Endothelial cell of umbilical vein (primary cell): Measurements from ENCODE around the gene RBMS3. TPM values are rescaled to one million over a fixed set of nuclear protein-coding genes. Genes with fewer than 3 reads are reported as not detected.

Source experiments
- BruUV-seq: library from RNA; stranded (reverse); fragments of 400-500 nt; replicated peaks from 2 replicates; lab custom pipeline; 2021; lab: Mats Ljungman, UMichigan
- CTCF ChIA-PET: fragments of 300-600, 350-600 bp; sonication (Branson Sonifier 250); formaldehyde crosslinking; loops from one replicate; lab custom pipeline; 2021; ENCODE audit warnings: antibody characterized with exemption, inconsistent platforms; lab: Charles Lee
- POLR2A ChIA-PET: fragments of 300-600, 350-600 bp; sonication (Branson Sonifier 250); formaldehyde crosslinking; loops from one replicate; lab custom pipeline; 2021; ENCODE audit warnings: antibody characterized with exemption, inconsistent platforms; lab: Charles Lee
- DNase-seq: peaks from one replicate; pipeline ENCODE4 v3.0.0-alpha.2; 2011; ENCODE audit warnings: low read depth, low spot score
- FAIRE-seq: peaks from 2 replicates; lab custom pipeline; 2011; peaks lifted over from hg19 to GRCh38; lab: Jason Lieb, UNC
- H2AFZ ChIP-seq: 2 replicates; pipeline ENCODE4 v1.6.0; 2012; ENCODE audit warnings: low read depth, low read length, control low read depth, inconsistent platforms
- H3K27ac ChIP-seq: 2 replicates; pipeline ENCODE4 v1.5.1; 2011; ENCODE audit warnings: low read depth, mild to moderate bottlenecking, control low read depth, low read length, moderate library complexity; ENCODE audit not compliant: insufficient read depth
- H3K27me3 ChIP-seq, 2 experiments: 2 replicates each; pipeline versions ENCODE4 v1.6.0 to v1.6.1; 2011; ENCODE audit warnings: low read length in 2 of 2, mixed read lengths in 1 of 2; ENCODE audit not compliant: control insufficient read depth in 2 of 2, insufficient read depth in 2 of 2
- H3K36me3 ChIP-seq, 2 experiments: 2 replicates in 1 of 2; 3 replicates in 1 of 2; pipeline ENCODE4 v1.5.1; 2011; ENCODE audit warnings: low read length in 2 of 2, mild to moderate bottlenecking in 1 of 2, moderate library complexity in 1 of 2; ENCODE audit not compliant: control insufficient read depth in 2 of 2, insufficient read depth in 2 of 2; ENCODE audit errors: extremely low read depth in 1 of 2
- H3K4me1 ChIP-seq: 3 replicates; pipeline ENCODE4 v1.5.1; 2011; ENCODE audit warnings: mild to moderate bottlenecking, low read length; ENCODE audit not compliant: control insufficient read depth, insufficient read depth; ENCODE audit errors: extremely low read depth
- H3K4me2 ChIP-seq: 2 replicates; pipeline ENCODE4 v1.6.1; 2011; ENCODE audit warnings: low read length, control low read depth, mixed read lengths; ENCODE audit not compliant: insufficient read depth
- H3K4me3 ChIP-seq, 3 experiments: fragments of 200-600 bp in 1 of 3; sonication (generic), shearing (Covaris generic) in 1 of 3; replicated peaks in 1 of 3; 2 replicates each; pipeline ENCODE4 v1.5.1; 2011 to 2016; ENCODE audit warnings: control low read depth in 3 of 3, low read length in 3 of 3, mild to moderate bottlenecking in 2 of 3, inconsistent platforms in 1 of 3, low read depth in 1 of 3, moderate library complexity in 1 of 3; ENCODE audit not compliant: insufficient read depth in 1 of 3
- H3K79me2 ChIP-seq: 2 replicates; pipeline ENCODE4 v1.6.0; 2012; ENCODE audit warnings: low read length, inconsistent platforms; ENCODE audit not compliant: control insufficient read depth, insufficient read depth
- H3K9ac ChIP-seq: replicated peaks from 2 replicates; pipeline ENCODE3; 2011; ENCODE audit warnings: low read length, control low read depth; ENCODE audit not compliant: insufficient read depth; ENCODE audit errors: extremely low read depth
- H3K9me1 ChIP-seq: replicated peaks from 3 replicates; pipeline ENCODE4 v1.6.0; 2011; ENCODE audit warnings: mild to moderate bottlenecking, low read length; ENCODE audit not compliant: control insufficient read depth, insufficient read depth; ENCODE audit errors: extremely low read depth
- H3K9me3 ChIP-seq: replicated peaks from 2 replicates; pipeline ENCODE4 v1.5.1; 2012; ENCODE audit warnings: low read length, inconsistent platforms; ENCODE audit not compliant: control insufficient read depth, insufficient read depth
- H4K20me1 ChIP-seq: replicated peaks from 2 replicates; pipeline ENCODE3; 2011; ENCODE audit warnings: mild to moderate bottlenecking, low read length; ENCODE audit not compliant: control insufficient read depth, insufficient read depth; ENCODE audit errors: extremely low read depth
- EZH2 ChIP-seq: IDR thresholded peaks from 2 replicates; pipeline ENCODE4 v1.6.1; 2012; ENCODE audit warnings: borderline replicate concordance, low read depth, mild to moderate bottlenecking, moderate library complexity, low read length, inconsistent platforms; ENCODE audit not compliant: severe bottlenecking
- FOS ChIP-seq: IDR thresholded peaks from 2 replicates; pipeline ENCODE4 v1.6.1; 2011; ENCODE audit warnings: mild to moderate bottlenecking, low read length, moderate library complexity, borderline replicate concordance; ENCODE audit not compliant: insufficient read depth
- GATA2 ChIP-seq: IDR thresholded peaks from 2 replicates; pipeline ENCODE4 v1.7.0; 2011; ENCODE audit warnings: low read depth, mild to moderate bottlenecking, moderate library complexity, mixed read lengths, low read length; ENCODE audit not compliant: insufficient read length, insufficient read depth
- MYC ChIP-seq: IDR thresholded peaks from one replicate; pipeline ENCODE4 v1.6.1; 2011; ENCODE audit warnings: mild to moderate bottlenecking, low read depth, low read length
- POLR2A ChIP-seq: IDR thresholded peaks from 2 replicates; pipeline ENCODE4 v1.6.1; 2012; ENCODE audit warnings: low read depth, mild to moderate bottlenecking, control low read depth, low read length
- POLR2AphosphoS5 ChIP-seq: IDR thresholded peaks from 2 replicates; pipeline ENCODE4 v1.6.1; 2012; ENCODE audit warnings: low read depth, mild to moderate bottlenecking, control low read depth, low read length, moderate library complexity; ENCODE audit not compliant: insufficient read depth
- dilution Hi-C: fragments of 300-500 bp; cut with MboI; formaldehyde crosslinking; loops from one replicate; pipeline ENCODE4 v1.15.0; 2019; ENCODE audit warnings: low sequenced_read_pairs; ENCODE audit not compliant: extremely low pct_ligation_motif_present
- intact Hi-C: fragments of 100-400 bp; cut with micrococcal nuclease; formaldehyde crosslinking; loops from one replicate; pipeline ENCODE4 v1.10.0; 2022
- polyA plus RNA-seq, 4 experiments: library from polyadenylated mRNA; depleted of rRNA in 3 of 4; stranded (reverse) in 3 of 4; unstranded in 1 of 4; fragments of >200 nt; gene quantifications; 2 replicates each; pipeline versions ENCODE4 v1.2.1 to v1.2.3, GENCODE V29; 2011 to 2012; ENCODE audit warnings: missing spikeins in 1 of 4
- total RNA-seq: library from RNA; stranded (reverse); gene quantifications from 2 replicates; pipeline ENCODE4 v1.2.3, GENCODE V29; 2021
- TF ChIP-seq, protein P1 (sequence below), 2 donors: IDR thresholded peaks; 1 replicate in 1 of 2; 2 replicates in 1 of 2; pipeline ENCODE4 v1.5.1; 2011; ENCODE audit warnings: low read length in 2 of 2, mild to moderate bottlenecking in 2 of 2, moderate library complexity in 2 of 2, control low read depth in 1 of 2, inconsistent platforms in 1 of 2, low read depth in 1 of 2; ENCODE audit not compliant: insufficient read depth in 1 of 2; ENCODE audit errors: extremely low read depth in 1 of 2
- TF ChIP-seq, protein P2 (sequence below): IDR thresholded peaks from 2 replicates; pipeline ENCODE4 v1.6.1; 2011; ENCODE audit not compliant: insufficient read depth, insufficient read length

RBMS3 gene
- total and polyA plus RNA-seq, 2 donors (not counting 3 experiments of a cell fraction or from before 2014, with no cell fraction given) = 13.6 to 42.3 TPM

DNA sequence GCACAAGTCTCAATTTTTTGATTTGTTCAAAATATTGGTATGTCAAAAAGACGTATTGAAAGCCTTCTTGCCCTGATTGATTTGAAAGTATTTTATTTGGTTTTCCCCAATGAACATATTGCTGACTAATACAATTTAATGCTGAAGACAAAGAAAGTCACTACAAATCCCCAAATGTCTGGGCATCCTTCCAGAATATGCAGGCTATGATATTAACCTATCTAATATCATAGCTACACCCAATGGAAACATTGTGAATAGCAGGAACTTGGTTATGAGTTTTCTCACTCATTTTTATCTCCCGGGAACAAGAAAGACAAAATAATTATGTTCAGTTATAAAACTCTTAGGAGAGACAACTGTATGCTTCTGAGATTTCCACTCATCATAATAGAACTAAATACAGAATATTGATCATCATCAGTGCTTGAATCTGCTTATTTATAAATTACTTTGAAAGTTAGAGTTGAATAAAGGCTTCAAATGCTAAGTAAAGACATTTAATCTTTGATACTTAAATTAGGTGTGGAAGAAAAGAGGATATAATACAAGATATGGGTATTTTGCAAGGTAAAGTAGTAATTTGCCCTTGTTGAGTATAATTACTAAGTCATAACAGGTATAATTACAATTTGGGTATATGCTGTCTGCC is 483.9 kb downstream of the RBMS3 start:
- H3K9me1 ChIP-seq = no peaks in the 10 kb centered on the region
- H4K20me1 ChIP-seq = no peaks in the 10 kb centered on the region
- H3K27me3 ChIP-seq = no peaks in the 10 kb centered on the region
- H3K79me2 ChIP-seq = no peaks in the 10 kb centered on the region
- H3K9me3 ChIP-seq = no peaks in the 10 kb centered on the region
- H3K4me2 ChIP-seq = peak overlapping the region; percentile 26
- no peak overlapping the region for H2AFZ ChIP-seq
- CTCF ChIA-PET = interaction anchor here (0.9 to 4.1 kb wide), 18 partner anchors 41 to 1097 kb away, joined by 3 to 66 read pairs (median 4); partner anchors contain the start of gene RBMS3
- no peak overlapping the region for H3K27ac ChIP-seq
- peaks cover 14% of the 10 kb centered on the region for H3K4me1 ChIP-seq
- dilution Hi-C loops = no loop called here
- BruUV-seq = no TSS peak
- H3K4me3 ChIP-seq = no peak overlapping the region
- TF ChIP-seq GATA2 = no peak
- TF ChIP-seq, protein P1, sequence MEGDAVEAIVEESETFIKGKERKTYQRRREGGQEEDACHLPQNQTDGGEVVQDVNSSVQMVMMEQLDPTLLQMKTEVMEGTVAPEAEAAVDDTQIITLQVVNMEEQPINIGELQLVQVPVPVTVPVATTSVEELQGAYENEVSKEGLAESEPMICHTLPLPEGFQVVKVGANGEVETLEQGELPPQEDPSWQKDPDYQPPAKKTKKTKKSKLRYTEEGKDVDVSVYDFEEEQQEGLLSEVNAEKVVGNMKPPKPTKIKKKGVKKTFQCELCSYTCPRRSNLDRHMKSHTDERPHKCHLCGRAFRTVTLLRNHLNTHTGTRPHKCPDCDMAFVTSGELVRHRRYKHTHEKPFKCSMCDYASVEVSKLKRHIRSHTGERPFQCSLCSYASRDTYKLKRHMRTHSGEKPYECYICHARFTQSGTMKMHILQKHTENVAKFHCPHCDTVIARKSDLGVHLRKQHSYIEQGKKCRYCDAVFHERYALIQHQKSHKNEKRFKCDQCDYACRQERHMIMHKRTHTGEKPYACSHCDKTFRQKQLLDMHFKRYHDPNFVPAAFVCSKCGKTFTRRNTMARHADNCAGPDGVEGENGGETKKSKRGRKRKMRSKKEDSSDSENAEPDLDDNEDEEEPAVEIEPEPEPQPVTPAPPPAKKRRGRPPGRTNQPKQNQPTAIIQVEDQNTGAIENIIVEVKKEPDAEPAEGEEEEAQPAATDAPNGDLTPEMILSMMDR (IDR thresholded peaks at IDR 0.05; ENCODE audit: extremely low read depth in 1 of 2, insufficient read depth in 1 of 2, low read depth in 1 of 2, low read length in 2 of 2) = peak; percentile 36 to 47
- TF ChIP-seq, protein P2, sequence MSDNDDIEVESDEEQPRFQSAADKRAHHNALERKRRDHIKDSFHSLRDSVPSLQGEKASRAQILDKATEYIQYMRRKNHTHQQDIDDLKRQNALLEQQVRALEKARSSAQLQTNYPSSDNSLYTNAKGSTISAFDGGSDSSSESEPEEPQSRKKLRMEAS = no peak
- TF ChIP-seq MYC = no peak
- TF ChIP-seq POLR2AphosphoS5 = no peak
- no peak for TF ChIP-seq POLR2A
- TF ChIP-seq FOS = no peak
- TF ChIP-seq EZH2 = no peak
- intact Hi-C loops = loop anchor here (1.0 to 10.0 kb wide), 7 partner anchors 322 to 990 kb away; partner anchors contain the start of gene RBMS3
- DNase-seq (peak; percentile 83), FAIRE-seq (peak; percentile 89)
- no peaks in the 10 kb centered on the region for H3K36me3 ChIP-seq
- no peak overlapping the region for H3K9ac ChIP-seq
- POLR2A ChIA-PET = interaction anchor here (0.5 to 1.5 kb wide), 3 partner anchors 70 to 483 kb away, joined by 4 to 7 read pairs (median 5); no protein-coding TSS in a partner anchor
